ENCODE results near the gene ZNF674. TPM values are rescaled to one million over a fixed set of nuclear protein-coding genes. Genes with fewer than 3 reads are reported as not detected.

ZNF674 gene
- total and polyA plus RNA-seq, 9 of the 15 experiments (the other 6 are each of a cell fraction or from before 2014, with no cell fraction given), result 1.2 to 4.7 (median 2.6) TPM

GRCh38 chrX:46569621-46570020 lies 24.4 kb upstream of the ZNF674 start (continued):
- TF ChIP-seq BRCA1 (IDR thresholded peaks at IDR 0.05), result no peak
- TF ChIP-seq BRCA1 (CRISPR knock-in tag; IDR thresholded peaks at IDR 0.05), result no peak
- TF ChIP-seq, protein P1, sequence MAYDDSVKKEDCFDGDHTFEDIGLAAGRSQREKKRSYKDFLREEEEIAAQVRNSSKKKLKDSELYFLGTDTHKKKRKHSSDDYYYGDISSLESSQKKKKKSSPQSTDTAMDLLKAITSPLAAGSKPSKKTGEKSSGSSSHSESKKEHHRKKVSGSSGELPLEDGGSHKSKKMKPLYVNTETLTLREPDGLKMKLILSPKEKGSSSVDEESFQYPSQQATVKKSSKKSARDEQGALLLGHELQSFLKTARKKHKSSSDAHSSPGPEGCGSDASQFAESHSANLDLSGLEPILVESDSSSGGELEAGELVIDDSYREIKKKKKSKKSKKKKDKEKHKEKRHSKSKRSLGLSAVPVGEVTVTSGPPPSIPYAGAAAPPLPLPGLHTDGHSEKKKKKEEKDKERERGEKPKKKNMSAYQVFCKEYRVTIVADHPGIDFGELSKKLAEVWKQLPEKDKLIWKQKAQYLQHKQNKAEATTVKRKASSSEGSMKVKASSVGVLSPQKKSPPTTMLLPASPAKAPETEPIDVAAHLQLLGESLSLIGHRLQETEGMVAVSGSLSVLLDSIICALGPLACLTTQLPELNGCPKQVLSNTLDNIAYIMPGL (CRISPR knock-in tag; IDR thresholded peaks at IDR 0.05), result no peak
- no peak for TF ChIP-seq RBM22 (IDR thresholded peaks at IDR 0.05; ENCODE audit: low read depth, low read length, poor library complexity, severe bottlenecking)
- TF ChIP-seq, protein P2, sequence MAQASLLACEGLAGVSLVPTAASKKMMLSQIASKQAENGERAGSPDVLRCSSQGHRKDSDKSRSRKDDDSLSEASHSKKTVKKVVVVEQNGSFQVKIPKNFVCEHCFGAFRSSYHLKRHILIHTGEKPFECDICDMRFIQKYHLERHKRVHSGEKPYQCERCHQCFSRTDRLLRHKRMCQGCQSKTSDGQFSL (CRISPR knock-in tag; IDR thresholded peaks at IDR 0.05), result no peak
- TF ChIP-seq, protein P2 (tag; IDR thresholded peaks at IDR 0.05), result no peak
- TF ChIP-seq RBM14 (IDR thresholded peaks at IDR 0.05; ENCODE audit: borderline replicate concordance, insufficient read depth, low read depth, low read length), result no peak
- TF ChIP-seq, protein P3, sequence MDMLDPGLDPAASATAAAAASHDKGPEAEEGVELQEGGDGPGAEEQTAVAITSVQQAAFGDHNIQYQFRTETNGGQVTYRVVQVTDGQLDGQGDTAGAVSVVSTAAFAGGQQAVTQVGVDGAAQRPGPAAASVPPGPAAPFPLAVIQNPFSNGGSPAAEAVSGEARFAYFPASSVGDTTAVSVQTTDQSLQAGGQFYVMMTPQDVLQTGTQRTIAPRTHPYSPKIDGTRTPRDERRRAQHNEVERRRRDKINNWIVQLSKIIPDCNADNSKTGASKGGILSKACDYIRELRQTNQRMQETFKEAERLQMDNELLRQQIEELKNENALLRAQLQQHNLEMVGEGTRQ (CRISPR knock-in tag; IDR thresholded peaks at IDR 0.05), result no peak
- TF ChIP-seq REST (IDR thresholded peaks at IDR 0.05; ENCODE audit: borderline replicate concordance), result no peak
- no peak for TF ChIP-seq REST (CRISPR knock-in tag; IDR thresholded peaks at IDR 0.05; ENCODE audit: low read depth)
- no peak for TF ChIP-seq ZNF717 (CRISPR knock-in tag; IDR thresholded peaks at IDR 0.05)
- no peak for TF ChIP-seq CHAMP1 (IDR thresholded peaks at IDR 0.05)

All from K562 (cell line).